Measurements from ENCODE around the gene ITPA. TPM values are rescaled to one million over a fixed set of nuclear protein-coding genes. Genes with fewer than 3 reads are reported as not detected.
A peak's percentile ranks its signal among the peaks of the same experiment; 100 is the strongest.

ITPA gene
- total and polyA plus RNA-seq, 5 donors from 2014 or later = 51.1 to 97.1 (median 82.1) TPM

GRCh38 chr20:3248167-3248992, 39.1 kb downstream of the ITPA start:
- no peak overlapping the region for H3K27ac Mint-ChIP-seq
- H3K9me3 ChIP-seq (ENCODE audit: control insufficient read depth in 2 of 2, low read length in 2 of 2) = no peaks in the 10 kb centered on the region
- H3K4me1 ChIP-seq (ENCODE audit: control insufficient read depth, insufficient read depth, low read length, poor library complexity, severe bottlenecking) = peaks cover 10% of the 10 kb centered on the region
- peaks cover 6% of the 10 kb centered on the region for H3K27me3 ChIP-seq (ENCODE audit: control insufficient read depth, insufficient read depth, low read length)
- no peak overlapping the region for H3K4me3 ChIP-seq (ENCODE audit: low read depth, low read length)
- H3K36me3 ChIP-seq (ENCODE audit: control insufficient read depth, insufficient read depth, low read length) = peaks cover 13% of the 10 kb centered on the region
- H3K4me3 Mint-ChIP-seq = peak overlapping the region in 3 of 4 donors; percentile 5 to 29 (median 13)
- peaks cover 42% of the 10 kb centered on the region for H3K27me3 Mint-ChIP-seq
- DNase-seq = peak in 1 of 3 donors; percentile 34
- peaks cover 0 to 7% (median 0%) of the 10 kb centered on the region in 4 donors for H3K4me1 Mint-ChIP-seq
- H3K27ac ChIP-seq (ENCODE audit: insufficient read depth, low read length, poor library complexity, severe bottlenecking) = no peak overlapping the region
- peaks cover 0 to 1% (median 0%) of the 10 kb centered on the region in 7 donors for H3K9me3 Mint-ChIP-seq
- peak; percentile 12 to 33 for ATAC-seq (ENCODE audit: low read depth in 2 of 2)
- peaks cover 9% of the 10 kb centered on the region for H3K36me3 Mint-ChIP-seq

GRCh38 chr20:3248993-3249347, 39.7 kb downstream of the ITPA start:
- H3K27ac ChIP-seq (ENCODE audit: insufficient read depth, low read length, poor library complexity, severe bottlenecking) = no peak overlapping the region
- Mint-ChIP-seq H3K4me3 (peak overlapping the region in 2 of 4 donors; percentile 13 to 29), H3K27me3 (peaks cover 36% of the 10 kb centered on the region), H3K27ac (no peak overlapping the region), H3K36me3 (peaks cover 13% of the 10 kb centered on the region), H3K4me1 (peaks cover 0 to 7% (median 0%) of the 10 kb centered on the region in 4 donors), H3K9me3 (peaks cover 0 to 1% (median 0%) of the 10 kb centered on the region in 7 donors)
- H3K36me3 ChIP-seq (ENCODE audit: control insufficient read depth, insufficient read depth, low read length) = peaks cover 15% of the 10 kb centered on the region
- no peak for DNase-seq
- H3K4me3 ChIP-seq (ENCODE audit: low read depth, low read length) = no peak overlapping the region
- no peaks in the 10 kb centered on the region for H3K9me3 ChIP-seq (ENCODE audit: control insufficient read depth in 2 of 2, low read length in 2 of 2)
- H3K4me1 ChIP-seq (ENCODE audit: control insufficient read depth, insufficient read depth, low read length, poor library complexity, severe bottlenecking) = peaks cover 10% of the 10 kb centered on the region
- H3K27me3 ChIP-seq (ENCODE audit: control insufficient read depth, insufficient read depth, low read length) = peaks cover 6% of the 10 kb centered on the region
- ATAC-seq (ENCODE audit: low read depth in 2 of 2) = peak in 1 of 2 donors; percentile 27

GRCh38 chr20:3250091-3250504, 40.8 kb downstream of the ITPA start:
- H3K4me3 ChIP-seq (ENCODE audit: low read depth, low read length) = no peak overlapping the region
- peaks cover 20% of the 10 kb centered on the region for H3K36me3 Mint-ChIP-seq
- peaks cover 0 to 7% (median 0%) of the 10 kb centered on the region in 4 donors for H3K4me1 Mint-ChIP-seq
- no peak overlapping the region for H3K27ac Mint-ChIP-seq
- H3K9me3 Mint-ChIP-seq = peaks cover 0 to 1% (median 0%) of the 10 kb centered on the region in 7 donors
- peaks cover 24% of the 10 kb centered on the region for H3K36me3 ChIP-seq (ENCODE audit: control insufficient read depth, insufficient read depth, low read length)
- H3K4me1 ChIP-seq (ENCODE audit: control insufficient read depth, insufficient read depth, low read length, poor library complexity, severe bottlenecking) = peaks cover 10% of the 10 kb centered on the region
- no peak for ATAC-seq (ENCODE audit: low read depth in 2 of 2)
- H3K27ac ChIP-seq (ENCODE audit: insufficient read depth, low read length, poor library complexity, severe bottlenecking) = no peak overlapping the region
- peaks cover 25% of the 10 kb centered on the region for H3K27me3 Mint-ChIP-seq
- no peaks in the 10 kb centered on the region for H3K9me3 ChIP-seq (ENCODE audit: control insufficient read depth in 2 of 2, low read length in 2 of 2)
- H3K4me3 Mint-ChIP-seq = peak overlapping the region in 1 of 4 donors; percentile 41
- DNase-seq = no peak
- peaks cover 6% of the 10 kb centered on the region for H3K27me3 ChIP-seq (ENCODE audit: control insufficient read depth, insufficient read depth, low read length)

GRCh38 chr20:3251806-3252205, 42.5 kb downstream of the ITPA start:
- ATAC-seq (ENCODE audit: low read depth in 2 of 2) (no peak), DNase-seq (no peak)
- Mint-ChIP-seq H3K27ac (no peak overlapping the region), H3K27me3 (peaks cover 20% of the 10 kb centered on the region), H3K4me1 (peaks cover 0 to 7% (median 0%) of the 10 kb centered on the region in 4 donors), H3K9me3 (peaks cover 0 to 1% (median 0%) of the 10 kb centered on the region in 7 donors), H3K4me3 (no peak overlapping the region), H3K36me3 (peaks cover 33% of the 10 kb centered on the region)
- Histone ChIP-seq H3K27ac (ENCODE audit: insufficient read depth, low read length, poor library complexity, severe bottlenecking) (no peak overlapping the region), H3K9me3 (ENCODE audit: control insufficient read depth in 2 of 2, low read length in 2 of 2) (no peaks in the 10 kb centered on the region), H3K4me1 (ENCODE audit: control insufficient read depth, insufficient read depth, low read length, poor library complexity, severe bottlenecking) (peaks cover 10% of the 10 kb centered on the region), H3K4me3 (ENCODE audit: low read depth, low read length) (no peak overlapping the region), H3K36me3 (ENCODE audit: control insufficient read depth, insufficient read depth, low read length) (peaks cover 37% of the 10 kb centered on the region), H3K27me3 (ENCODE audit: control insufficient read depth, insufficient read depth, low read length) (peaks cover 6% of the 10 kb centered on the region)

GRCh38 chr20:3255728-3256127, 46.4 kb downstream of the ITPA start:
- peak overlapping the region in 1 of 3 donors; percentile 23 for H3K27ac Mint-ChIP-seq
- Histone ChIP-seq H3K27me3 (ENCODE audit: control insufficient read depth, insufficient read depth, low read length) (no peaks in the 10 kb centered on the region), H3K4me3 (ENCODE audit: low read depth, low read length) (no peak overlapping the region), H3K27ac (ENCODE audit: insufficient read depth, low read length, poor library complexity, severe bottlenecking) (no peak overlapping the region), H3K4me1 (ENCODE audit: control insufficient read depth, insufficient read depth, low read length, poor library complexity, severe bottlenecking) (no peaks in the 10 kb centered on the region), H3K36me3 (ENCODE audit: control insufficient read depth, insufficient read depth, low read length) (peaks cover 50% of the 10 kb centered on the region), H3K9me3 (ENCODE audit: control insufficient read depth in 2 of 2, low read length in 2 of 2) (no peaks in the 10 kb centered on the region)
- peaks cover 51% of the 10 kb centered on the region for H3K36me3 Mint-ChIP-seq
- H3K9me3 Mint-ChIP-seq = no peaks in the 10 kb centered on the region
- H3K27me3 Mint-ChIP-seq = no peaks in the 10 kb centered on the region
- no peak overlapping the region for H3K4me3 Mint-ChIP-seq
- DNase-seq (no peak), ATAC-seq (ENCODE audit: low read depth in 2 of 2) (no peak)
- no peaks in the 10 kb centered on the region for H3K4me1 Mint-ChIP-seq

GRCh38 chr20:3258429-3258828, 49.1 kb downstream of the ITPA start:
- ATAC-seq (ENCODE audit: low read depth in 2 of 2) (no peak), DNase-seq (no peak)
- Histone ChIP-seq H3K36me3 (ENCODE audit: control insufficient read depth, insufficient read depth, low read length) (peaks cover 44% of the 10 kb centered on the region), H3K27ac (ENCODE audit: insufficient read depth, low read length, poor library complexity, severe bottlenecking) (no peak overlapping the region), H3K4me3 (ENCODE audit: low read depth, low read length) (no peak overlapping the region), H3K27me3 (ENCODE audit: control insufficient read depth, insufficient read depth, low read length) (no peaks in the 10 kb centered on the region), H3K4me1 (ENCODE audit: control insufficient read depth, insufficient read depth, low read length, poor library complexity, severe bottlenecking) (no peaks in the 10 kb centered on the region), H3K9me3 (ENCODE audit: control insufficient read depth in 2 of 2, low read length in 2 of 2) (no peaks in the 10 kb centered on the region)
- Mint-ChIP-seq H3K27me3 (no peaks in the 10 kb centered on the region), H3K36me3 (peaks cover 55% of the 10 kb centered on the region), H3K9me3 (no peaks in the 10 kb centered on the region), H3K4me3 (no peak overlapping the region), H3K27ac (no peak overlapping the region), H3K4me1 (no peaks in the 10 kb centered on the region)

- Mint-ChIP-seq H3K4me3 (no peak overlapping the region), H3K9me3 (no peaks in the 10 kb centered on the region), H3K36me3 (peaks cover 39% of the 10 kb centered on the region), H3K27me3 (no peaks in the 10 kb centered on the region), H3K4me1 (no peaks in the 10 kb centered on the region), H3K27ac (no peak overlapping the region)
- H3K4me1 ChIP-seq (ENCODE audit: control insufficient read depth, insufficient read depth, low read length, poor library complexity, severe bottlenecking) = no peaks in the 10 kb centered on the region
- no peaks in the 10 kb centered on the region for H3K9me3 ChIP-seq (ENCODE audit: control insufficient read depth in 2 of 2, low read length in 2 of 2)
- H3K27ac ChIP-seq (ENCODE audit: insufficient read depth, low read length, poor library complexity, severe bottlenecking) = no peak overlapping the region
- ATAC-seq (ENCODE audit: low read depth in 2 of 2) (no peak), DNase-seq (no peak)
- peaks cover 34% of the 10 kb centered on the region for H3K36me3 ChIP-seq (ENCODE audit: control insufficient read depth, insufficient read depth, low read length)
- no peaks in the 10 kb centered on the region for H3K27me3 ChIP-seq (ENCODE audit: control insufficient read depth, insufficient read depth, low read length)
- H3K4me3 ChIP-seq (ENCODE audit: low read depth, low read length) = no peak overlapping the region
Measured at GRCh38 chr20:3262566-3262965, 53.3 kb downstream of the ITPA start.

- no peak for DNase-seq
- Mint-ChIP-seq H3K36me3 (peaks cover 27% of the 10 kb centered on the region), H3K27me3 (no peaks in the 10 kb centered on the region), H3K4me1 (no peaks in the 10 kb centered on the region), H3K4me3 (no peak overlapping the region), H3K9me3 (no peaks in the 10 kb centered on the region), H3K27ac (no peak overlapping the region)
- Histone ChIP-seq H3K27me3 (ENCODE audit: control insufficient read depth, insufficient read depth, low read length) (no peaks in the 10 kb centered on the region), H3K27ac (ENCODE audit: insufficient read depth, low read length, poor library complexity, severe bottlenecking) (no peak overlapping the region), H3K4me1 (ENCODE audit: control insufficient read depth, insufficient read depth, low read length, poor library complexity, severe bottlenecking) (no peaks in the 10 kb centered on the region), H3K4me3 (ENCODE audit: low read depth, low read length) (no peak overlapping the region), H3K9me3 (ENCODE audit: control insufficient read depth in 2 of 2, low read length in 2 of 2) (no peaks in the 10 kb centered on the region), H3K36me3 (ENCODE audit: control insufficient read depth, insufficient read depth, low read length) (peaks cover 5% of the 10 kb centered on the region)
- ATAC-seq (ENCODE audit: low read depth in 2 of 2) = no peak
Measured at GRCh38 chr20:3270051-3270450, 60.8 kb downstream of the ITPA start.
